Neural cell (in vitro differentiated cells): Measurements from ENCODE around the gene CCDC158.

Experiments used
- CTCF ChIP-seq: fragments of 450-650 bp; IDR thresholded peaks from 2 replicates; pipeline ENCODE4 v1.5.1; 2014; ENCODE audit warnings: antibody characterized with exemption, mild to moderate bottlenecking, moderate library complexity; ENCODE audit not compliant: poor library complexity, severe bottlenecking
- EZH2 ChIP-seq: fragments of 200-600, 300-800 bp; shearing (Covaris generic), sonication (generic); IDR thresholded peaks from 2 replicates; pipeline ENCODE4 v1.6.1; 2014; ENCODE audit warnings: antibody characterized with exemption, low read length, borderline replicate concordance, mild to moderate bottlenecking; ENCODE audit not compliant: insufficient read depth, poor library complexity, severe bottlenecking
- MXI1 ChIP-seq: fragments of 450-650 bp; conservative IDR thresholded peaks from 2 replicates; pipeline ENCODE4 v1.6.1; 2014; ENCODE audit warnings: antibody characterized with exemption, mild to moderate bottlenecking; ENCODE audit not compliant: poor library complexity, severe bottlenecking
- SMC3 ChIP-seq: fragments of 450-650 bp; conservative IDR thresholded peaks from 2 replicates; pipeline ENCODE4 v1.6.1; 2014; ENCODE audit warnings: antibody characterized with exemption, mild to moderate bottlenecking, moderate library complexity; ENCODE audit not compliant: poor library complexity

GRCh38 chr4:76365636-76366035, 55.3 kb downstream of the CCDC158 start:
- TF ChIP-seq CTCF: no peak
- TF ChIP-seq EZH2: no peak
- no peak for TF ChIP-seq MXI1
- TF ChIP-seq SMC3: no peak
